NCI-H2171 treated with DMSO at 0.1 percent for 48 hours (cell line): ENCODE results near the gene GTF2IRD1.
"Not testable (repeated sequence)": the region's sequence is repeated elsewhere in the genome, so short reads cannot be mapped to it uniquely, and the experiment has no call there.

ENCODE experiments used
- DNase-seq: peaks from one replicate; lab custom pipeline; 2025; lab: John Stamatoyannopoulos, UW

GTF2IRD1 gene

GRCh38 chr7:74467876-74468275 lies 14.2 kb downstream of the GTF2IRD1 start:
- no peak for DNase-seq

- no peak for DNase-seq
Observed at GRCh38 chr7:74470504-74470903, 16.8 kb downstream of the GTF2IRD1 start.

GRCh38 chr7:74473116-74473515 lies 19.4 kb downstream of the GTF2IRD1 start:
- DNase-seq: no peak

- DNase-seq: no peak
Observed at GRCh38 chr7:74474271-74474865, 20.7 kb downstream of the GTF2IRD1 start.

- DNase-seq: peak; percentile 80
Observed at GRCh38 chr7:74475243-74475986, 21.7 kb downstream of the GTF2IRD1 start.

- peak; percentile 71 for DNase-seq
Observed at GRCh38 chr7:74475987-74476350, 22.3 kb downstream of the GTF2IRD1 start.

GRCh38 chr7:74476626-74477025 lies 22.9 kb downstream of the GTF2IRD1 start:
- DNase-seq: no peak

GRCh38 chr7:74478671-74479065 lies 25.0 kb downstream of the GTF2IRD1 start:
- no peak for DNase-seq

GRCh38 chr7:74479066-74479781 lies 25.5 kb downstream of the GTF2IRD1 start:
- DNase-seq: peak; percentile 83

- peak; percentile 71 for DNase-seq
Observed at GRCh38 chr7:74479961-74480829, 26.5 kb downstream of the GTF2IRD1 start.

- DNase-seq: peak; percentile 42
Observed at GRCh38 chr7:74480861-74481417, 27.2 kb downstream of the GTF2IRD1 start.

- DNase-seq: peak; percentile 73
Observed at GRCh38 chr7:74481458-74482196, 27.9 kb downstream of the GTF2IRD1 start.

GRCh38 chr7:74482197-74482467 lies 28.4 kb downstream of the GTF2IRD1 start:
- DNase-seq: no peak

- no peak for DNase-seq
Observed at GRCh38 chr7:74482629-74483401, 29.1 kb downstream of the GTF2IRD1 start.

- DNase-seq: peak; percentile 81
Observed at GRCh38 chr7:74483402-74484336, 30.0 kb downstream of the GTF2IRD1 start.

- no peak for DNase-seq
Observed at GRCh38 chr7:74485611-74486010, 31.9 kb downstream of the GTF2IRD1 start.

GRCh38 chr7:74488518-74489030 lies 34.9 kb downstream of the GTF2IRD1 start:
- not testable (repeated sequence) for DNase-seq

GRCh38 chr7:74489997-74490945 lies 36.6 kb downstream of the GTF2IRD1 start:
- peak; percentile 88 for DNase-seq
